ENCODE data around the gene GCGR.

The GCGR gene

DNA sequence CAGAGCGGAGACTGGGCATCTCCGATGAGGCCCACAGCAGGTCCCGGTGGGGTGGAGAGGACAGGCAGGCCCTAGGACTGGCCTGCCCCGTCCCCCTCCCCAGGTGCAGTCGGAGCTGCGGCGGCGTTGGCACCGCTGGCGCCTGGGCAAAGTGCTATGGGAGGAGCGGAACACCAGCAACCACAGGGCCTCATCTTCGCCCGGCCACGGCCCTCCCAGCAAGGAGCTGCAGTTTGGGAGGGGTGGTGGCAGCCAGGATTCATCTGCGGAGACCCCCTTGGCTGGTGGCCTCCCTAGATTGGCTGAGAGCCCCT is 9.4 kb downstream of the GCGR start:
- no peak overlapping the region for H3K4me3 ChIP-seq (ENCODE audit: low read length)
- H2AFZ ChIP-seq (ENCODE audit: low read depth, low read length) = no peak overlapping the region
- TF ChIP-seq, protein P1, sequence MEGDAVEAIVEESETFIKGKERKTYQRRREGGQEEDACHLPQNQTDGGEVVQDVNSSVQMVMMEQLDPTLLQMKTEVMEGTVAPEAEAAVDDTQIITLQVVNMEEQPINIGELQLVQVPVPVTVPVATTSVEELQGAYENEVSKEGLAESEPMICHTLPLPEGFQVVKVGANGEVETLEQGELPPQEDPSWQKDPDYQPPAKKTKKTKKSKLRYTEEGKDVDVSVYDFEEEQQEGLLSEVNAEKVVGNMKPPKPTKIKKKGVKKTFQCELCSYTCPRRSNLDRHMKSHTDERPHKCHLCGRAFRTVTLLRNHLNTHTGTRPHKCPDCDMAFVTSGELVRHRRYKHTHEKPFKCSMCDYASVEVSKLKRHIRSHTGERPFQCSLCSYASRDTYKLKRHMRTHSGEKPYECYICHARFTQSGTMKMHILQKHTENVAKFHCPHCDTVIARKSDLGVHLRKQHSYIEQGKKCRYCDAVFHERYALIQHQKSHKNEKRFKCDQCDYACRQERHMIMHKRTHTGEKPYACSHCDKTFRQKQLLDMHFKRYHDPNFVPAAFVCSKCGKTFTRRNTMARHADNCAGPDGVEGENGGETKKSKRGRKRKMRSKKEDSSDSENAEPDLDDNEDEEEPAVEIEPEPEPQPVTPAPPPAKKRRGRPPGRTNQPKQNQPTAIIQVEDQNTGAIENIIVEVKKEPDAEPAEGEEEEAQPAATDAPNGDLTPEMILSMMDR (IDR thresholded peaks at IDR 0.05; ENCODE audit: low read depth, low read length) = no peak
- TF ChIP-seq EZH2phosphoT487 (IDR thresholded peaks at IDR 0.05; ENCODE audit: low read depth) = no peak
- H3K4me1 ChIP-seq (ENCODE audit: low read length) = no peaks in the 10 kb centered on the region
- no peak overlapping the region for H3K4me2 ChIP-seq (ENCODE audit: low read length)
- no peaks in the 10 kb centered on the region for H4K20me1 ChIP-seq (ENCODE audit: insufficient read depth, low read length)
- H3K27ac ChIP-seq (ENCODE audit: low read length) = no peak overlapping the region
- H3K9me3 ChIP-seq (ENCODE audit: insufficient read depth, low read length) = no peaks in the 10 kb centered on the region
- no peaks in the 10 kb centered on the region for H3K36me3 ChIP-seq (replicated peaks; ENCODE audit: low read depth, low read length)
- no peaks in the 10 kb centered on the region for H3K79me2 ChIP-seq (ENCODE audit: low read length)
- H3K27me3 ChIP-seq (ENCODE audit: low read depth, low read length) = no peaks in the 10 kb centered on the region
- H3K9ac ChIP-seq (ENCODE audit: low read length) = no peak overlapping the region

DNA sequence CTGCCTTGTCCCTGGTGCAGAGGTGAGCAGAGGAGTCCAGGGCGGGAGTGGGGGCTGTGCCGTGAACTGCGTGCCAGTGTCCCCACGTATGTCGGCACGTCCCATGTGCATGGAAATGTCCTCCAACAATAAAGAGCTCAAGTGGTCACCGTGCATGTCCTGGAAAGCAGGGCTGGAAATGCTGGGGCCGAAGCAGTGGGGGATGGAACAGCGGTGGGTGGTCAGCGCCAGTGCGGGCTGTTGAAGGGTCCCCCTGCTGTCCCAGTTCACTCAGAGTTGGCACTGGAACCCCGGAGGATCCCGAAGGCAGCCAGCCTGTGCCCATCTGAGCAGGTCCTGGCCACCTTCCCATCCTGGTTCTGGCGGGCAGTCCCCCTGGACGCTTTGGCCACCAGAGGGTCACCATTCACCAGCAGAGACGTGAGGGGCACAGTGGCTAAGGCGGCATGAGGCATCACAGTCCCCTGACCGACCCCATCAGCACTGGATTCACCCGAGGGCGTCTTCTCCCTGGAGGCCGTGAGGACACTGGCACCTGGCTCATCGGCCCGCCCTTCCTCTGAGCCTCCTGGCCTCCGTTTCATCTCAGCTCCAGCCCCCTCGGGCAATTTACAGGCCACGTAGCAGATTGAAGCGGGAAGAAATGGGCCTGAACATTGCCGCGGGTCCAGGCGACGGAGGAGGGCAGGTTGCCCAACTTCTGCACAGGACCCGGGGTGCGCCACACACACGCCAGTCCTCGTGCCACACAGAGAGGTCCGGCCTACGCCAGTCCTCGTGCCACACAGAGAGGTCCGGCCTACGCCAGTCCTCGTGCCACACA is 10.1 kb downstream of the GCGR start:
- Histone ChIP-seq H3K9me3 (ENCODE audit: insufficient read depth, low read length) (no peaks in the 10 kb centered on the region), H3K4me1 (ENCODE audit: low read length) (no peaks in the 10 kb centered on the region)

DNA sequence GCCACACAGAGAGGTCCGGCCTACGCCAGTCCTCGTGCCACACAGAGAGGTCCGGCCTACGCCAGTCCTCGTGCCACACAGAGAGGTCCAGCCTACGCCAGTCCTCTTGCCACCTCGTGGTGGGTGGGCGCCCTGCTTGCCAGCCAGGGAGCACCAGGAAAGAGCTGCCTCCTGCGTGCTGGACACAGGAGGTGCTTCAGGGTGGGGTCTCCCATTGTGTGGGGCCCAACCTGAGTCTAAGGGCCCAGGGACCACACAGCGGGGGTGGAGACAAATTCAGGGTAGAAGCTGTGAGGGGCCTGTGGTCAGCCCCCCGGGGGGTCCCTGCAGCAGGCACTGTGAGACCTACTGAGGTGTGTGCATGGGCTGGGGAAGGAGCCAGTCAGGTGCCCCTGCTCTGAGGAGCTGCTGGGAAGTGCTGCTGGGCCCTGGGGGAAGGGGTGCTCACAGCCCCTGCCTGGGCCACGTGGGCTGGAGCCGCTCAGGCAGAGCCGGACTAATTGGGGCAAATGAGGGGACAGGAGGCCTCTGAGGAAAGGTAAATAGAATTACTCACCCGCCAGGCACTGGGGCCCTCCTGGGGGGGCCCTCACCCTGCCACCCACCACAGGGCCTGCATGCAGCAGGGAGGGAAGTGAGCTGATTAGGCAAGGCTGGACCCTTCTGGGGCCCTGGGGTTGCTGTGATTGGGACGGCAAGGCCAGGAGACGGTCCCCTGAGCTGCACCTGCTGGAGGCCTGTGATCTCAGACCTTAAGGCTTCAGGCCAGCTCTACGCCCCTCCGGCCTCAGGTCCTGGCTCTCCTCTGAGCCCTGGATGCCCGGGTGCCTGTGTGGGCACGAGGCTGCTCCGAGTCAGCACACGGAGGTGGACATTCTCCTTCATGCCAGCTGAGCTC is 11.0 kb downstream of the GCGR start:
- Histone ChIP-seq H3K27me3 (ENCODE audit: low read depth, low read length) (no peaks in the 10 kb centered on the region), H3K9ac (ENCODE audit: low read length) (no peak overlapping the region), H4K20me1 (ENCODE audit: insufficient read depth, low read length) (no peaks in the 10 kb centered on the region), H2AFZ (ENCODE audit: low read depth, low read length) (no peak overlapping the region), H3K4me3 (ENCODE audit: low read length) (no peak overlapping the region), H3K27ac (ENCODE audit: low read length) (no peak overlapping the region), H3K9me3 (ENCODE audit: insufficient read depth, low read length) (no peaks in the 10 kb centered on the region), H3K4me1 (ENCODE audit: low read length) (no peaks in the 10 kb centered on the region), H3K4me2 (ENCODE audit: low read length) (no peak overlapping the region), H3K79me2 (ENCODE audit: low read length) (no peaks in the 10 kb centered on the region), H3K36me3 (replicated peaks; ENCODE audit: low read depth, low read length) (no peaks in the 10 kb centered on the region)
- TF ChIP-seq, protein P1 (IDR thresholded peaks at IDR 0.05; ENCODE audit: low read depth, low read length) = no peak
- no peak for TF ChIP-seq EZH2phosphoT487 (IDR thresholded peaks at IDR 0.05; ENCODE audit: low read depth)

More for the DNA sequence above, 10.1 kb downstream of the GCGR start:
- Histone ChIP-seq H3K27me3 (ENCODE audit: low read depth, low read length) (no peaks in the 10 kb centered on the region), H4K20me1 (ENCODE audit: insufficient read depth, low read length) (no peaks in the 10 kb centered on the region), H3K9ac (ENCODE audit: low read length) (no peak overlapping the region), H3K36me3 (replicated peaks; ENCODE audit: low read depth, low read length) (no peaks in the 10 kb centered on the region), H3K4me2 (ENCODE audit: low read length) (no peak overlapping the region), H2AFZ (ENCODE audit: low read depth, low read length) (no peak overlapping the region), H3K4me3 (ENCODE audit: low read length) (no peak overlapping the region), H3K79me2 (ENCODE audit: low read length) (no peaks in the 10 kb centered on the region), H3K27ac (ENCODE audit: low read length) (no peak overlapping the region)
- TF ChIP-seq, protein P1 (IDR thresholded peaks at IDR 0.05; ENCODE audit: low read depth, low read length) = no peak
- no peak for TF ChIP-seq EZH2phosphoT487 (IDR thresholded peaks at IDR 0.05; ENCODE audit: low read depth)

DNA sequence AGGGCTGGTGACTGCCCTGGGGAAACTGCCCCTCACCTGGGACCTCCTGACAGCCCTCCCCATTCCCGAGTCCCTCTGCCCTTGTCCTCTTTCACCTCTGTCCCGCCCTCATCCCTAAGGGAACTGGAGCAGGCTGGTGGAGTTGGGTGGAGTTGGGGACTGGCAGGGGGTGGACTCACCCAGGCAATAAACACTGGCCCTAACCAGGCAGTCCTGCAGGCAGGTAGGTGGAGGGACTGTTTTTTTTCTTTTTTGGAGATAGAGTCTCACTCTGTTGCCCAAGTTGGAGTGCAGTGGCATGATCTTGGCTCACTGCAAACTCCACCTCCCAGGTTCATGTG is 11.7 kb downstream of the GCGR start:
- H4K20me1 ChIP-seq (ENCODE audit: insufficient read depth, low read length) = no peaks in the 10 kb centered on the region
- TF ChIP-seq, protein P1 (IDR thresholded peaks at IDR 0.05; ENCODE audit: low read depth, low read length) = no peak
- TF ChIP-seq EZH2phosphoT487 (IDR thresholded peaks at IDR 0.05; ENCODE audit: low read depth) = no peak
- no peaks in the 10 kb centered on the region for H3K36me3 ChIP-seq (replicated peaks; ENCODE audit: low read depth, low read length)
- no peaks in the 10 kb centered on the region for H3K79me2 ChIP-seq (ENCODE audit: low read length)
- H3K27me3 ChIP-seq (ENCODE audit: low read depth, low read length) = no peaks in the 10 kb centered on the region
- H3K9me3 ChIP-seq (ENCODE audit: insufficient read depth, low read length) = no peaks in the 10 kb centered on the region
- no peak overlapping the region for H3K27ac ChIP-seq (ENCODE audit: low read length)
- H3K4me2 ChIP-seq (ENCODE audit: low read length) = no peak overlapping the region
- H2AFZ ChIP-seq (ENCODE audit: low read depth, low read length) = no peak overlapping the region
- H3K4me1 ChIP-seq (ENCODE audit: low read length) = no peaks in the 10 kb centered on the region
- H3K9ac ChIP-seq (ENCODE audit: low read length) = no peak overlapping the region
- no peak overlapping the region for H3K4me3 ChIP-seq (ENCODE audit: low read length)
